ENCODE data around the gene TRAIP.

TRAIP gene

DNA sequence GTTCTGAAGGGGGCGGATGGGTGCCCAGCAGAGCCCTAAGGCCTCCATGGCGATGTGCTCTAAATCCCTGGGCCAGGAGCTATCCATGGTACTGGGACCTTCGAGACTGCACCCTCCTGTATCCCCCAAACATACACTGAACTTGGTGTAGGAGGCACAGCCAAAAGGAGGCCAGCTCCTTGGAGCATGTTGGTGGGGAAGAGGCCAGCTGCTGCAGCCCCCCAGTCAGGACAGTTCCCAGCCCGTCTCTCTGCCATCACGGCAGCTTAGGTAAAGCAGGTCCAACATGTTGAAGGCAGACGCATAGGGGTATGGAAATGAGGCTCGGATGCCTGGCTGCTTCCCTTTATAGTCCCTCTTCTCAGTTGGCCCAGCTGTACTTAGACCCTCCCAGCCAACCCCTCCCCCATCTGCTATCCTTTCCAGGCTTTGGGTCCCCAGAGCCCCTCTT lies 11.5 kb upstream of the TRAIP start:
- Histone ChIP-seq H3K4me3 (ENCODE audit: low read length) (no peak overlapping the region), H3K9me3 (ENCODE audit: low read length) (no peaks in the 10 kb centered on the region), H3K36me3 (ENCODE audit: insufficient read depth, low read length) (no peaks in the 10 kb centered on the region), H3K4me1 (ENCODE audit: insufficient read depth, low read length) (peaks cover 54% of the 10 kb centered on the region), H3K27me3 (ENCODE audit: insufficient read depth, low read length) (no peaks in the 10 kb centered on the region), H2AFZ (ENCODE audit: low read depth, low read length) (no peak overlapping the region)

DNA sequence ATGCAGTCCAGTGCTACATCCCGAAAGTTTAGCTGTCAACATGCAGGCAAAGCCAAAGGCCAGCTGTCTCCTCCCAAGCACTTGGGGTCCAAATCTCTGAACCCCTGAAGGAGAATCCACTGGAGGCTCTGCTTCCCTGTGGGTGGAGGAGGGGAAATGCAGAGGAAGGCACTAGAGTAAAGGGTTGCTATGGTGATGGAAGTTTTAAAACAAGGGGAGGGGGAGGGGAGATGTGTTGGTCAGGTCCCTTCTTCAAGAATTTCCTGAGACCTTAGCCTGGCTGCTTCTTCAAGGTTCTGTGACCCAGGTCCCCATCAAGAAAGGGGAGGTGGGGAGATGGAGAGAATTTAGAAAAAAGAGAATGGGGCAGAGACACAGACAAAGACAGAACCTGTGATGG lies 11.0 kb upstream of the TRAIP start:
- H3K4me1 ChIP-seq (ENCODE audit: insufficient read depth, low read length) = peaks cover 50% of the 10 kb centered on the region
- no peaks in the 10 kb centered on the region for H3K27me3 ChIP-seq (ENCODE audit: insufficient read depth, low read length)
- no peaks in the 10 kb centered on the region for H3K36me3 ChIP-seq (ENCODE audit: insufficient read depth, low read length)
- no peak overlapping the region for H3K4me3 ChIP-seq (ENCODE audit: low read length)
- H2AFZ ChIP-seq (ENCODE audit: low read depth, low read length) = no peak overlapping the region
- no peaks in the 10 kb centered on the region for H3K9me3 ChIP-seq (ENCODE audit: low read length)

DNA sequence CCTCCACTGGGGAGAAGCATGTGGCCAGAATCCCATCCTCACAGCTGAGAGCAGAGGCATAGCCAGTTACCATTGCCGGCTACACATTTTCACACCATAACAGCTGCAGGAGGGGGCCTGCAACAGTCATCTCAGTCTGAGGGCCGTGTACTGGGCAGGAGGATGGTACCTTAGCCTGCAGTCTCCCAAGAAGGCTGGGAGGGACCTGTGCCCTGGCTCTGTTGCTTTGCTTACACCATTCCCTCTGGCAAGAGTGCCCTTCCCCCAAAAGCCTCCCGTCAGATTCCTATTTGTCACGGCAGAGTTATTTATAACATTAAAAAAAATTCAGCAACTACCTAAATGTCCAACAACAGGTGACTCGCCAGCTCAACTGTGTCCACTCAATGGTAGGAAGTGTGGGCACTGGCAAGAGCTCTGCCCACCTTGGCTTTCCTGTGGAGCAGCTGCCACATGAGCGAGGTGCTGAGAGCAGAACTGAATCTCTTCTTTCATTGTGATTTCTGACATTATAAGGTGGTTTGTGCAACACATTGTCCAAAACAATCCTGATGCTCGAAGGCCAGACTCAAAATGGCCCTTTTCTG lies 8.9 kb upstream of the TRAIP start:
- Histone ChIP-seq H3K4me3 (ENCODE audit: low read length) (no peak overlapping the region), H2AFZ (ENCODE audit: low read depth, low read length) (no peak overlapping the region), H3K4me1 (ENCODE audit: insufficient read depth, low read length) (peaks cover 33% of the 10 kb centered on the region), H3K9me3 (ENCODE audit: low read length) (no peaks in the 10 kb centered on the region), H3K27me3 (ENCODE audit: insufficient read depth, low read length) (no peaks in the 10 kb centered on the region), H3K36me3 (ENCODE audit: insufficient read depth, low read length) (peaks cover 3% of the 10 kb centered on the region)

DNA sequence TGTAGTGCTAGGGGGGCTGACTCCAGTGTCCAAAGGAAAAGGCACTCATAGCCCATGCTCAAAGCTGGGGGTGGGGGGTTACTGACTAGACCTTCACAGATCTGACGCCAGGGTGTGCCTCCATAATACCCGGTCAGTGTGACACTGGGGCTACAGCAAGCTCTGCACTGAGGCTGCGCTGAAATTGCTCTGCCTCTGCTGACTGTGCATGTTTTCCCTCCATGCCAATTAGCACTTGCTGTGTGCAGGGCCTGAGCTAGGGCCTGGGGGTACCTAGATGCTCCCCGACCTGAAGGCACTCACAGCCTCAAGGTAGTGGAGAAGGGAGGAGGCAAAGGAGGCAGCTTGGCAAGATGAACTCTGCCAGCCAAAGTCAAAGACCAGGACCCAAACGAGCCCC lies 8.1 kb upstream of the TRAIP start:
- Histone ChIP-seq H3K9me3 (ENCODE audit: low read length) (no peaks in the 10 kb centered on the region), H2AFZ (ENCODE audit: low read depth, low read length) (no peak overlapping the region), H3K27me3 (ENCODE audit: insufficient read depth, low read length) (no peaks in the 10 kb centered on the region), H3K4me3 (ENCODE audit: low read length) (no peak overlapping the region), H3K36me3 (ENCODE audit: insufficient read depth, low read length) (peaks cover 10% of the 10 kb centered on the region), H3K4me1 (ENCODE audit: insufficient read depth, low read length) (peaks cover 28% of the 10 kb centered on the region)

DNA sequence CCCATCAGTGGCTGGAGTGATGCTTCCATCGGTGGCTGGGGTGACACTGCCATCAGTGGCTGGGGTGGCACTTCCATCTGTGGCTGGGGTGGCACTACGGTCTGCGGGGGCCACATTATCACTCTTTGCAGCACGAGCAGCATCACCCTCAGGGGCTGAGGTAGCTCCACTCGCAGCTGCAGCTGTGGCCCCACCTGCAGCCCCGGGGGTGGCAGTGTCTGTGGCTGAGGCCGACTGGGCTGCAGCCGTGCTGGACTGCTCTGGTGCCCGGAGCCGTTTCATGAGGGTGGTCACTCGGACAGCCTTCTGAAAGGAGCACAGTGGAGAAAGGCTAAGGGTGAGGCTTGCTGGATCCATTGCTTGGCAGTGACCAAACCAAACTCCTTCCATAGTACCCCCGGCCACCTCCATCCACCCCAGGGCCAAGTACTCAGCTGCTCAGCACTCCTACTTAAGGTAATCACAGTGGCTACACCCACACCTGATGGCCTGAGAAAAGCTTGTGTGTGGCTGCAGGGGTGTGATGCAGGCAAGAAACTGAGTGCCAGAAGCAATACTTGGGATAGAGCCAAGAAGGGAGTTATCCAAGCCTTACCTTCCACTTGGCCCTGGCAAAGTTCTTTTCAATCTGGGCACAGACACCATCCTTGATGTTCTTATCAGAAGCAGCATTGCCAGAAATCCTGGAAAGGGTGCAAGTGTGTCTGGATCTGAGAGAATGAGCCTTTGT lies 3.4 kb upstream of the TRAIP start:
- Histone ChIP-seq H3K27me3 (ENCODE audit: insufficient read depth, low read length) (no peaks in the 10 kb centered on the region), H3K9me3 (ENCODE audit: low read length) (no peaks in the 10 kb centered on the region), H2AFZ (ENCODE audit: low read depth, low read length) (no peak overlapping the region), H3K4me3 (ENCODE audit: low read length) (no peak overlapping the region), H3K36me3 (ENCODE audit: insufficient read depth, low read length) (peaks cover 14% of the 10 kb centered on the region), H3K4me1 (ENCODE audit: insufficient read depth, low read length) (peaks cover 11% of the 10 kb centered on the region)

DNA sequence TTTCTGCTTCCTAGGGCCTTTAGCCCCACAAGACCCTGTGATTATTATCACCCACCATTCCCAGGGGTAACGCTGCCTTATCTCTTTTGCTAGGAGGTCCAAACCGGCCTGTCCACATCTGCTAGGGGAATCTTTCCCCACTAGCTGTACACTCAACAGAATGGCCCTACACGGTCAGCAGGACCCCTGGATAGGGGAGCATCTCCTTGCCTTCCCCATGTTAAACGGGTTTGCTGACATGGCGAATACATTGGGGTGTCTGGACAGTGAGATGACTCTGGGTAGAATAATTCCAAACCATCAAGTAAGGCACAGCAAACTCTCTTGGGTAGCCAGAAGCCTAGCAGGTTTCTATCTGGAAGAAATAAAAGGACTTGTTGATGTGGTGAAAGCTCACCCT lies 702 bp downstream of the TRAIP start:
- H3K9me3 ChIP-seq (ENCODE audit: low read length) = no peaks in the 10 kb centered on the region
- peak overlapping the region; percentile 84 for H3K4me3 ChIP-seq (ENCODE audit: low read length)
- H2AFZ ChIP-seq (ENCODE audit: low read depth, low read length) = peak overlapping the region; percentile 21
- peaks cover 11% of the 10 kb centered on the region for H3K4me1 ChIP-seq (ENCODE audit: insufficient read depth, low read length)
- peaks cover 14% of the 10 kb centered on the region for H3K36me3 ChIP-seq (ENCODE audit: insufficient read depth, low read length)
- H3K27me3 ChIP-seq (ENCODE audit: insufficient read depth, low read length) = no peaks in the 10 kb centered on the region

DNA sequence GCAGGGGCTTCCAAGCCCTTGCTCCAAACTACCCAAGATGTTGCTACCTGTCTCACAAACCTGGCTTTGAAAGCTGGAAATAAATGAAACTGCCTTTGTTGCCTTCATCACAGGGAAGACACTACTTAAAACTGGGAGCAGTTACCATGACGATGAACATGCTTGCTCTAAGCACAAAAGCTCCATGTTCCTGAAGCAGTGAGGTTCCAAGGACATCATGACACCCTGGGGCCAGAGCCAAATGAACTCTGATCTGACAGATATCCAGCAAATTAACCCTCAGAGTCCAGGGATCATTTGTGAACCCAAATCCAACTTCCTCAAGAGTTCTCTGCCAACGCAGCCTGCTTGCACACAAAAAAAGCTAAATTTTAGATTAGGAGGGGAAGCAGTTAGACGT lies 10.7 kb downstream of the TRAIP start:
- no peak overlapping the region for H3K4me3 ChIP-seq (ENCODE audit: low read length)
- no peak overlapping the region for H2AFZ ChIP-seq (ENCODE audit: low read depth, low read length)
- no peaks in the 10 kb centered on the region for H3K27me3 ChIP-seq (ENCODE audit: insufficient read depth, low read length)
- H3K36me3 ChIP-seq (ENCODE audit: insufficient read depth, low read length) = peaks cover 56% of the 10 kb centered on the region
- H3K4me1 ChIP-seq (ENCODE audit: insufficient read depth, low read length) = no peaks in the 10 kb centered on the region
- no peaks in the 10 kb centered on the region for H3K9me3 ChIP-seq (ENCODE audit: low read length)

DNA sequence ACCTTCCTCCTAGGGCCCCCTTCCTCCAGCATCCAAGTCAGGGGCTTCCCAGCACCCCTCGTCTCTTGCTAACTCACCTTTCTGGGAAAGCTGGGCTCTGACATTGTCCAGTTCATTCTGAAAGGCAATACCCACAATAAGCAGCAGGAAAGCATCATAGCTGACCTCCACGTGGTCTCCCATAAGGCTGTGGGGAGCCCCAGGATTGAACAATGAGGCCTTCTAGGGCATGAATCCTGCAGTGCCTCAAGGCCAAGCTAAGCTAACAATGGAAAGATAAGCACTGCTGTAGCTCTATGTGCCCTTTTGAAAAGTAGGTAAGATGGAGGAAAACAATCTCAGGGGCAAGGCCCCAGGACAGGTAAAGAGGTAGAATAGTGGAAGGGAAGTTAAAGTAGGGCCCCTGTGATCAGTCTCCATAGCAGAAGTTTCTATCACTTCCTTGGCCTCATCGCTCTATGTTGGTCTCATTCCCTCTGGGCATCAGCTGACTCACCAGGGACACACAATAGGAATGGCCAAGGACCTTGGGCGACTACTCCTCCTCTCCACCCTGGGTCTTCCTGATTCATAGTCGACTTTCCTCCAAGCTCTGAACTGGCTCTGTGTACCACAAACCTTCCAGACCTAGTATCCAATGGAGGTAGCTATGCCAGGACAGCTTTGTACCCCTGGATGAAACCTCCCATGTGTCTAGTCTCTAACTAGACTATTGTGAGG lies 11.7 kb downstream of the TRAIP start:
- H3K36me3 ChIP-seq (ENCODE audit: insufficient read depth, low read length) = peaks cover 56% of the 10 kb centered on the region
- H2AFZ ChIP-seq (ENCODE audit: low read depth, low read length) = no peak overlapping the region
- no peaks in the 10 kb centered on the region for H3K27me3 ChIP-seq (ENCODE audit: insufficient read depth, low read length)
- no peak overlapping the region for H3K4me3 ChIP-seq (ENCODE audit: low read length)
- H3K4me1 ChIP-seq (ENCODE audit: insufficient read depth, low read length) = no peaks in the 10 kb centered on the region
- H3K9me3 ChIP-seq (ENCODE audit: low read length) = no peaks in the 10 kb centered on the region

DNA sequence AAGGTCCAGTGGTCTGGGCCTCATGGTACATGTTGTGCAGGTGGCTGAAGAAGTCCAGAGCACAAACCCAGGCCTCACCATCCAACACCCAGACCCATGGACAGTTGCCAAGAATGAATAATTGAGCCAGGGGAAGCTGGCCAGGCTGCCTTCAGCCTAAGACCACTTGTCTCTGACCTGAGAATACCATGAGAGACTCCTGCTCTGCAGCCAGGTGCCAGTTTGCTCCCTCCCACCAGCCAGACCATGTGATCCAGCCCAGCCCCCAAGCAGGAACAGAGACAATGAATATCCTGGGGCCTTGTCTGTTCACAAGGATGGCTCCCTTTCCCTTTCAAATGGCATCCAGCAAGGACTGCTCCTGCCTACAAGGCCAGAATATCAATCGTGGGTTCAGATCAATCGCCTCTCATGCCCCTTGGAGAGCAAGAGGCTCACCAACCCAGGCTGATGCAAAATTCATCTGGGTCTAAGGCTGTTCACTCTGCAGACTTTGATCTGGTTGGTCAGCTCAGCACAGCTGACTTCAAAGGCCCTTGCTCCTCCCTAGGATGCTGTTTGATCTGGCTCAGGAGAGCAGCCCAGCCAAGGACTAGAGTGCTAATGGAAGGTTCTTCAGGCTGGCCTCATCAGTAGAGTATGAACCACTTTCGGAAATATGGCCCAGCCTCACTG lies 13.4 kb downstream of the TRAIP start:
- Histone ChIP-seq H2AFZ (ENCODE audit: low read depth, low read length) (no peak overlapping the region), H3K36me3 (ENCODE audit: insufficient read depth, low read length) (peaks cover 60% of the 10 kb centered on the region), H3K4me3 (ENCODE audit: low read length) (no peak overlapping the region), H3K27me3 (ENCODE audit: insufficient read depth, low read length) (no peaks in the 10 kb centered on the region), H3K9me3 (ENCODE audit: low read length) (no peaks in the 10 kb centered on the region), H3K4me1 (ENCODE audit: insufficient read depth, low read length) (no peaks in the 10 kb centered on the region)

DNA sequence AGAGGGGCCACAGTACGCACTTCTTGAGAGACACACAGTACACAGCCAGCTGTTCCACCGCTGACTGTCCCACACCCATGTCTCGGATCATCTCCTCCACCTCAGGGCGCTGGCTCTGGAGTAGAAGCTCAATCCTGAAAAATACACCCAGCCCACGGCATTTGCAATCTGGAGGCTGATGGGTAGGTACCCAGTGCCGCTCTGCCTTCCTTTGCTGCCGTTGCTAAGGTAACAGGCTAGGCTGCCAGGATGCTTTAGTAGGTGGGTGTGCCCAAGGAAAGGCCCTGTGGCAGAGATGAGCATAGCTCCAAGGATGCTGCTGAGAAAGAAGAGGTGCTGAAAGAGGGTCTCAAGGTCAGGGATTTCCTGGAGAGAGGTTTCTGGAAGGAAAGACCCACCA lies 14.6 kb downstream of the TRAIP start:
- H2AFZ ChIP-seq (ENCODE audit: low read depth, low read length) = no peak overlapping the region
- no peaks in the 10 kb centered on the region for H3K9me3 ChIP-seq (ENCODE audit: low read length)
- no peak overlapping the region for H3K4me3 ChIP-seq (ENCODE audit: low read length)
- H3K36me3 ChIP-seq (ENCODE audit: insufficient read depth, low read length) = peaks cover 60% of the 10 kb centered on the region
- H3K4me1 ChIP-seq (ENCODE audit: insufficient read depth, low read length) = no peaks in the 10 kb centered on the region
- H3K27me3 ChIP-seq (ENCODE audit: insufficient read depth, low read length) = no peaks in the 10 kb centered on the region

DNA sequence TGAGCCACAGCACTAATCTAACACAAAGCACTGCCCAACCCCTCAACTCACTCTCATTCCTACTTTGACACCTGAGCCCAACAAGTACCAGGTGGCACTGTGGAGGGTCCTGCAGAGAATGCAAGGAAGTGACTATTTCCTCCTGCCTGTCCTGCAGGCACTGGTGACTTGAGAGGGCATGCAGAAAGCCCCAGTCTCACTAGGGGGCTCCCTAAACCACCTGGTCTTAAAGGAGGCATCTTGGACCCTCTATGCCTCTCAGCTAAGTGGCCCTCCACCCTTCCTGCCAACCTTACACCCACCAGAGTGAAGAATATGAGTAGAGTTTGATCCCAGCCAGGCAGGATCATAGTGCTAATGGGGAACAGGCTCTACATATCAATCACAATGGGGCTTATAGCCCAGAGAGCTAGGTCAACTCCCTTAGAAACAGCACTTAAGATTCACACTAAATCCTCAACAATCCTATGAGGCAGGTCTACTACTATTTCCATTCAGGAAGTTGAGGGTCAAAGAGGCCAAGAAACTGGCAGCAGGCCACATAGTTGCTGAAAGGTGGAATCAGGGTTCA lies 15.2 kb downstream of the TRAIP start:
- H3K36me3 ChIP-seq (ENCODE audit: insufficient read depth, low read length) = peaks cover 60% of the 10 kb centered on the region

DNA sequence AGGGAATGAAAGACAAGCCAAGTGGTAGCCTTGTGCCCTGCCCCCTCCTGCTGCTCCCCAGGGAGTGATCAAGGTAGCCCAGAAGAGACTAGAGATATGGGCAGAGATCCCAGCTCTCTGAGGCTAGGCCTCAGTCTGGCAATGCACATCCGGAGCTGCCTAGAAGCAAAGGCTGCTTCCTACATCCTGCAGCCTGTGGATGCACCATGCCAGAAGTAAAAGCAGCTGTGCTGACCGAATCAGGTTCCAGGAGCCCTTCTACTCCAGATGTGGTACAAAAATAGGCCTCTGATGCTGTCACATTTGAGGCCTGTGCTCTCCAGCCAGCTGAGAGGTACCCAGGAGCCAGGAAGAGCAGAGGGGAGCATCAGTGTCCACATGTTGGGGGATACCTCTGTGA lies 16.0 kb downstream of the TRAIP start:
- peaks cover 52% of the 10 kb centered on the region for H3K36me3 ChIP-seq (ENCODE audit: insufficient read depth, low read length)
- no peak overlapping the region for H3K4me3 ChIP-seq (ENCODE audit: low read length)
- no peak overlapping the region for H2AFZ ChIP-seq (ENCODE audit: low read depth, low read length)
- H3K27me3 ChIP-seq (ENCODE audit: insufficient read depth, low read length) = no peaks in the 10 kb centered on the region
- no peaks in the 10 kb centered on the region for H3K4me1 ChIP-seq (ENCODE audit: insufficient read depth, low read length)
- H3K9me3 ChIP-seq (ENCODE audit: low read length) = no peaks in the 10 kb centered on the region

More for the DNA sequence above, 15.2 kb downstream of the TRAIP start:
- Histone ChIP-seq H3K9me3 (ENCODE audit: low read length) (no peaks in the 10 kb centered on the region), H3K27me3 (ENCODE audit: insufficient read depth, low read length) (no peaks in the 10 kb centered on the region), H3K4me1 (ENCODE audit: insufficient read depth, low read length) (no peaks in the 10 kb centered on the region), H2AFZ (ENCODE audit: low read depth, low read length) (no peak overlapping the region), H3K4me3 (ENCODE audit: low read length) (no peak overlapping the region)

Data from neuron (in vitro differentiated cells).